GM12801 (cell line): ENCODE data around the gene FADS3.

ENCODE experiments used
- TF ChIP-seq, protein P1 (sequence below): IDR thresholded peaks from one replicate; pipeline ENCODE4 v1.5.1; 2011; ENCODE audit warnings: control low read depth; ENCODE audit not compliant: insufficient read length; ENCODE audit errors: extremely low read depth

The FADS3 gene

DNA sequence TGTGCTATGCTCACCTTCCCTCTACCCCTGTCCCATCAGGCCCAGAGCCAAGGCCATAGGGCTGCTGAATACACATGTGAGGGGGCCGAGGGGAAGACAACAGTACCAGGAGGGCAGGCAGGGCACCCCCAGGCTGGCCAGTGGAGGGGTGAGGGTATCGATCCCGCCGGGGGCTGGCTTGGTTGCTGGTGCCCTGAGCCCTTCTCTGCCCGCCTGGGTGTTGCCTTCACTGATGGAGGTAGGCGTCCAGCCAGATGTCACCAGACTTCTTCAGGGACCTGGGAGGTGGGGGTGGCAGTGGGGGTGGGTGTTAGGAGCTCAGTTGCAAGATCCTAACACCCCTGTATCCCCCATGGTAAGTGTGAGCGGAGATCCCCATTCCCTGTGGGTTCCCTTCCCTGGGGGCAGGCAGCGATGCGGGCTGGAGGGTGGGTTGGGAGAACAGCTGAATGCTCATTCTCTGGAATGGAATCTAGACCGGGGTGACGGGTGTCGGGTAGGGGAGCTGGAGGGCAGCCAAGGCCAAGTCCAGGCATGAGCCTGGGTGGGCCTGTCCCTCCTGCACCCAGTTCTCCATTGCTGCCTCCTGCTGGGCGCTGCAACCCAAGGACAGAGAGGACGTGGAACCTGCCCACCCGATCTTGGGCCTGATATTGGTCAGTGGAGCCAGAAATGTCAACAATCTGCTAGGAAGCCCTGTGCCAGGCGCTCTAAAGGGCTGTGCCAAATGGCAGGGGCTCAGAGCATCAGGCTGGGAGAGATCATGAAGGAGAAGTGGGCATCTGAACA lies 17.6 kb downstream of the FADS3 start:
- TF ChIP-seq, protein P1, sequence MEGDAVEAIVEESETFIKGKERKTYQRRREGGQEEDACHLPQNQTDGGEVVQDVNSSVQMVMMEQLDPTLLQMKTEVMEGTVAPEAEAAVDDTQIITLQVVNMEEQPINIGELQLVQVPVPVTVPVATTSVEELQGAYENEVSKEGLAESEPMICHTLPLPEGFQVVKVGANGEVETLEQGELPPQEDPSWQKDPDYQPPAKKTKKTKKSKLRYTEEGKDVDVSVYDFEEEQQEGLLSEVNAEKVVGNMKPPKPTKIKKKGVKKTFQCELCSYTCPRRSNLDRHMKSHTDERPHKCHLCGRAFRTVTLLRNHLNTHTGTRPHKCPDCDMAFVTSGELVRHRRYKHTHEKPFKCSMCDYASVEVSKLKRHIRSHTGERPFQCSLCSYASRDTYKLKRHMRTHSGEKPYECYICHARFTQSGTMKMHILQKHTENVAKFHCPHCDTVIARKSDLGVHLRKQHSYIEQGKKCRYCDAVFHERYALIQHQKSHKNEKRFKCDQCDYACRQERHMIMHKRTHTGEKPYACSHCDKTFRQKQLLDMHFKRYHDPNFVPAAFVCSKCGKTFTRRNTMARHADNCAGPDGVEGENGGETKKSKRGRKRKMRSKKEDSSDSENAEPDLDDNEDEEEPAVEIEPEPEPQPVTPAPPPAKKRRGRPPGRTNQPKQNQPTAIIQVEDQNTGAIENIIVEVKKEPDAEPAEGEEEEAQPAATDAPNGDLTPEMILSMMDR, result no peak

DNA sequence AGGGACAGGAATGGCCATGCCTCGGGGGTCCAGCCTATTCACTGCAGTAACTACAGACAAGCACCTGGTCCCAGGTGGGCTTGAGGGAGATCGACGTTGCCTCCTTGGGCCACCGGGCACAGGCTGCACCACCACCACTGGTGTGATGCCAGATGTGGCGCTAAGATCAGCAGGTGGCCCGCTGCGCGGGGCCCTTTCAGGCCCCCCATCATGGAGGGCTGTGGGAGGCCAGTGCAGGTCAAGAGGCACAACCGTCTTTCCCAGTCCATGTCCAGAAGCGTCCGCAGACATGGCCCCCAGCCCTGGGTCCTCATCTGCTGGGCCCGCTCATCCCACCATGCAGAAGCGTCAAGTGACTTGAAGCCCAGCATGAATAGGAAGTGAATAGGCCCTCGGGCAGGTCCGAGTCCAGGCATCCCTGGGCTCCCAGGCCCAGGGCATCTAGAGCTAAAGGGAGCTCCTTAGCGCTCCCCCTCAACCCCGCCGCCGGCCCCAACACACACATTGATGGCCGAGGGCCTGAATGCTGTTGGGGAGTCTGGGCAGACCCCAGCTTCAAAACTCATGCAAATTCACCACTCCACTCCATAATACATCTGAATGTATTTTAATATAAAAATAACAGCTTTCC lies 18.3 kb downstream of the FADS3 start:
- TF ChIP-seq, protein P1, result no peak

DNA sequence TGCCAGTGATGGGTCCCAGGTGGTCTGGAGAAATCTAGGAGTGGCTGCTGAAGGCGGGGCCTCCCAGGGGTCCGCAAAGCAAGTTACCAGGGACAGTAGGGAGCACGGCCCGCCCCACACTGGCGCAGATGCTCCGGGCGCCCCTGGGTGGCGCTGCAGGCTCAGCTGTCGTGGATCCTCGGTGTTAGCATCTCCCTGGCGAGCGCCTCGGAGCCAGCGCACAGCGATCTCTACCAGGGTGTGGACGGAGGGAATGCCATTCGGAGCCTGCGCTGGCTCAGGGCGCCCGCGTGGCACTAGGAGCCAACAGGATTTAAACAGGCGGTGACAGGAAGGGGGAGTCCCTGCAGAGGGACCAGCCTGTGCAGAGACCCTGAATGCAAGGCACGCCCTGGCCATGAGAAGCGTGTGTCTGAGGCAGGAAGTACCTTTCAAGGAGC lies 20.2 kb downstream of the FADS3 start:
- TF ChIP-seq, protein P1, result no peak

DNA sequence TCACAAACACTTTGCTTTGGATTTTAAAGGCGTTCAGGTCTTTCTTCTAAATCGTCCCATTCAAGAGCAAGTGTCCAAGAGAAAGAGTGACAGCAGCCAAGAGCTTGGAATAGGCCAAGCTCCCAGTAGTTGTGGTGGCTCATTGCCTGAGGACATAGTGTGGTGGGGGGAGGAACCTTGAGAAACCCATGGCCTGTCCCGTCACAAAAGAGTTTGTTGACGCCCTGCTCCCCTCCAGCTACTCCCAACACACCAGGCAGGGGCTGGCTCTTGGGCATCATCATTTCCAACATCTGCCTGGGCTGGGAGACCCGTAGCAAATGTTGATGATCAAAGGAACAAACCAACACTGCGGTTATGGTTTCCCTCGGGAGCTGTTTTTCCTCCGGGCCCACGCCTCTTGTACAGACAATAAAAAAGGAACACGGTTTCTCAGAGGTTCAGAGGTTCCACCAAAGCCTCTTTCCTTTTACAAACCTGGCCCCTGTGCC lies 20.8 kb downstream of the FADS3 start:
- TF ChIP-seq, protein P1, result no peak

DNA sequence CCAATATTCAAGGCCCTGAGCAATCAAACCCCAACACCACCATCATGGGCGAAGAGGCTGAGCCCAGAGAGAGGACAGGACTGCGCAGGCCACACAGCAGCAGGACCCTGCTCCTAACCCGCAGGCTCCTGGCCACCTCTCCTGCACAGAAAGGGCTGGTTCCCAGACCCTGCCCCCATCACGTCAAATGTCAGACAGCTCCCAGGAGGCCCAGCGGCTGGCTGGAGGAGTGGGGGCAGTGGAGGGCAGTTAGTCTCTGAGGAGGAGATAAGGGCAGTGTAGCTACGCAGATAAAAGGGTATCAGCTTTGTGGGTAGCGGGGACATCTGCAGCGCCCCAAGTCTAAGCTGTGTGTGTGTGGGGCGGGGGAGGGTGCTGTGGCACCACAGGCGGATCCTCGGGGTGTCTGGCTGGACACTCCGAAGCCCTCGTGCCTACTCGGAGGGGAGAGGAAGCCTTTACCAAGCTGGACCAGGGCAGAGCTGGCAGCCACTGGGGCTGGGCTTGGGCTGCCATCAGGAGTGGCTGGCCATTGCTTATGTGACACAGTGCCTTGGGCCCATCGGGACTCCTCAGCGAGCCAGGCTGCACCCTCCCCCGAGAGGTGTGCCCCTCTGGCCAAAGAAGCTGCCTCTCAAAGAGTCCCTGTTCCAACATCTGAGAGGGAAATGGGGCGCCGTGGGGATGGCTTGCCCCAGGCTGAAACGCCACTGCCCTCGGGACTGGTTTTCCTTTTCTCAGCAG lies 21.5 kb downstream of the FADS3 start:
- TF ChIP-seq, protein P1, result no peak

DNA sequence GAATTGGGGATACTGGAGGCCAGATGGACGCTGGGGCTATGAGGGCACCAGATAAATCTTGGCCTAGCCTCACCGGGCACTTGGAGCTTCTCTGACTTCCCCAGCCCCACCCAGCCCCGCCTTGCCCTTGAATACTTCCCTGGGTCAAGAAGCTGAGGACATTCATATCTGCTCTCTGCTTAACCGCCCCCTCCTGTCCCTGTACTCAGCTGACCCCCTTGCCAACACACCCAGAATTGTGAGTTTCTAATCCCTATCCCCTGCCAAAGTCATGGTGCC lies 22.0 kb downstream of the FADS3 start:
- TF ChIP-seq, protein P1, result no peak
